Body of pancreas (tissue), 4 donors: Measurements from ENCODE around the gene BTG2. TPM values are rescaled to one million over a fixed set of nuclear protein-coding genes. Genes with fewer than 3 reads are reported as not detected.

Source experiments
- ATAC-seq: fragments of 150-250 bp; one replicate; pipeline ENCODE4 v1.9.1; 2016
- DNase-seq, 4 donors: peaks; one replicate each; pipeline ENCODE4 v3.0.0-alpha.2; 2019
- H3K27ac ChIP-seq, 4 donors: fragments of 200-600 bp; sonication (generic); 1 replicate in 3 of 4; 2 replicates in 1 of 4; pipeline versions ENCODE4 v1.5.1 to v1.6.1; 2016 to 2019; ENCODE audit warnings: mild to moderate bottlenecking in 1 of 4, mixed read lengths in 1 of 4, moderate library complexity in 1 of 4
- H3K27me3 ChIP-seq, 2 donors: fragments of 200-600 bp; sonication (generic); one replicate each; pipeline ENCODE4 v1.6.0; 2016; ENCODE audit warnings: mild to moderate bottlenecking in 1 of 2
- H3K36me3 ChIP-seq, 2 donors: fragments of 200-600 bp; sonication (generic); replicated peaks in 1 of 2; 2 replicates each; pipeline ENCODE4 v1.5.1; 2016; ENCODE audit warnings: low read depth in 2 of 2; ENCODE audit not compliant: insufficient read depth in 1 of 2
- H3K4me1 ChIP-seq: fragments of 200-600 bp; sonication (generic); one replicate; pipeline ENCODE4 v1.6.0; 2016
- H3K4me3 ChIP-seq, 2 donors: fragments of 200-600 bp; sonication (generic); 1 replicate in 1 of 2; 2 replicates in 1 of 2; pipeline ENCODE4 v1.5.1; 2016 to 2019
- H3K9me3 ChIP-seq, 3 donors: fragments of 200-600 bp; sonication (generic); 1 replicate in 2 of 3; 2 replicates in 1 of 3; pipeline ENCODE4 v1.5.1; 2016
- CTCF ChIP-seq, 7 experiments: fragments of 450-650 bp in 4 of 7; fragments of 200-600 bp in 3 of 7; sonication (generic) in 3 of 7; IDR thresholded peaks; one replicate each; pipeline ENCODE4 v1.5.1; 2016 to 2019; ENCODE audit warnings: antibody characterized with exemption in 7 of 7
- POLR2A ChIP-seq, 3 donors: fragments of 450-650 bp; IDR thresholded peaks; one replicate each; pipeline ENCODE4 v1.6.1; 2016; ENCODE audit warnings: antibody characterized with exemption in 3 of 3, mild to moderate bottlenecking in 2 of 3
- WGBS, 2 donors: methylation state at CpG; one replicate each; pipeline ENCODE4 v1.1.5; 2017; 5-methylcytosine and 5-hydroxymethylcytosine counted together
- intact Hi-C: fragments of 100-400 bp; cut with DNase I; formaldehyde crosslinking; loops from one replicate; pipeline ENCODE4 v1.15.1; 2023
- total RNA-seq, 2 donors: library from RNA; depleted of rRNA; stranded (reverse); fragments of >200 nt; gene quantifications; one replicate each; pipeline ENCODE4 v1.1.0, GENCODE V29; 2016

The BTG2 gene
- total RNA-seq, 2 donors from 2014 or later: 122 to 160 TPM

GRCh38 chr1:203270448-203270847 is 34.9 kb upstream of the BTG2 start:
- 63 to 87% methylated on average over 4 of the region's 4 CpGs for WGBS, 2 donors
- Histone ChIP-seq H3K27ac (no peak overlapping the region), H3K27me3 (no peaks in the 10 kb centered on the region), H3K9me3 (no peaks in the 10 kb centered on the region), H3K36me3 (no peaks in the 10 kb centered on the region), H3K4me3 (no peak overlapping the region), H3K4me1 (peaks cover 32% of the 10 kb centered on the region)
- intact Hi-C loops: no loop called here
- ATAC-seq (no peak), DNase-seq (no peak)
- TF ChIP-seq CTCF (IDR thresholded peaks at IDR 0.05): no peak

- DNase-seq (peak; percentile 71 to 88 (median 84)), ATAC-seq (peak; percentile 41)
- no peaks in the 10 kb centered on the region for H3K27me3 ChIP-seq
- 12 to 15% methylated on average over 7 to 8 of the region's 8 CpGs for WGBS, 2 donors
- no peaks in the 10 kb centered on the region for H3K36me3 ChIP-seq
- peaks cover 32% of the 10 kb centered on the region for H3K4me1 ChIP-seq
- intact Hi-C loops: no loop called here
- H3K27ac ChIP-seq: no peak overlapping the region
- H3K9me3 ChIP-seq: no peaks in the 10 kb centered on the region
- H3K4me3 ChIP-seq: no peak overlapping the region
- TF ChIP-seq CTCF (IDR thresholded peaks at IDR 0.05) (no peak), POLR2A (IDR thresholded peaks at IDR 0.05) (no peak)
Observed at GRCh38 chr1:203271018-203271743, 34.1 kb upstream of the BTG2 start.

DNA sequence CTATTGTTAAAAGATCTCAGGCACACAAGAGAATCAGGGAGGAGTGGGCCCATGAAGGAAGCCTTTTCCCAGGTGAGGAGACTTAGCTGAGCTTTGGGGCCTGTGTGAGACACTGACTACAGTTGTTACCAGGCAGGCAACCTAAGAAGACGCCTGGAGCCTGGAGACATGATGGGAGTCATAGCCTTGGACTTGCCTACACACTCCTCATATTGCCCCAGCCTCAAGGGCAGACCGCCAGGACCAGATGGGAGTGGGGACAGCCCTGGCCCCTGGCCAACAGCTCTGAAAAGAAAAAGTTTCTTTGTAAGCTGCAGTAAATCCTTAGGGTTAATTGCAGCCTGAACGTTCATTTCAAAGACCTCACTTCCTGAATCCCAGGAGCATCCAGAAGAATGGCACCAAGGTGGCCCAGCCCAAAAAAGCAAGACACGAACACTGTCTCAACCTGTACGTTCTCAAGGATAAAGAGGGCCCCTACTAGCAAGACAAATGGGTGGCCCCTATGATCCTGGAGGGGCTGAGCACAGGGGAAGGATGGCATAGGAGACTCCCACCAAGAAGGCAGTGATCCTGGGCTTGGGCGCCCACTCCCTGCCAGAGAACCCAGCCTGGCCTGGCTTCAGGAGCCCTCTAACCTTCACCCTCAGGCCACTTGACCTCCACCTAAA is 33.2 kb upstream of the BTG2 start:
- H3K9me3 ChIP-seq: no peaks in the 10 kb centered on the region
- H3K27ac ChIP-seq: no peak overlapping the region
- no peaks in the 10 kb centered on the region for H3K27me3 ChIP-seq
- DNase-seq: peak in 1 of 4 donors; percentile 13
- intact Hi-C loops: no loop called here
- H3K4me3 ChIP-seq: no peak overlapping the region
- no peaks in the 10 kb centered on the region for H3K36me3 ChIP-seq
- TF ChIP-seq CTCF (IDR thresholded peaks at IDR 0.05) (no peak), POLR2A (IDR thresholded peaks at IDR 0.05) (no peak)
- no peak for ATAC-seq
- H3K4me1 ChIP-seq: peaks cover 32% of the 10 kb centered on the region
- 59 to 68% methylated on average over 4 to 6 of the region's 6 CpGs for WGBS, 2 donors

DNA sequence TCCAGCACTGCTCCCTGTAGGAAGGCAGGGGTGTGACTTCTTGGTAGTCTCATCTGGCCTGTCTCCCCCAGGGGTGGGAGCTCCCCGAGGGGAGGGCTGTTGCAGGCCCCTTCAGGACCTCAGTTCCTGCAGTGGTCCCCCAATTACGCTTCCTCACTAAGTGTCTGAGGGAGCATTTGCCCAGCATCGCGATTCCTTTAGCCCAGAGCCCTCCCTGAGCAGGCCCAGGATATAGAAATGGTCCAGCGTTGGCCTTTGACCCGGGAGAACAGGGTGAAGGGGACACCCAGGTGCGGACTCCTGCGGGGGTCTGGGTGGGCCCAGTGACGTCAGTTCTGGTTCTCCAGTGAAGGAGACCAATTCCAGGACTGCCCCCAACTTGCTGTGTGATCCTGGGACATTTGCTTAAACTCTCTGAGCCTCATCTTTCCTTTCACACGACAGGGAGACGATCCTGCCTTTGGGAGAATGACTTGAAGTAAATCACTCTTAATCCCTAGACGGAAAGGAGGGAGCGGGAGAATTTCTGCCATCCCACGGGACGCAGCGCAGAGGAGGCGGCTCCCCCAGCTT is 32.6 kb upstream of the BTG2 start:
- WGBS, 2 donors: 19 to 24% methylated on average over 5 to 17 of the region's 17 CpGs
- peak overlapping the region in 2 of 4 donors; percentile 69 to 78 for H3K27ac ChIP-seq
- H3K4me3 ChIP-seq: no peak overlapping the region
- DNase-seq (peak in 1 of 4 donors; percentile 18), ATAC-seq (no peak)
- H3K27me3 ChIP-seq: no peaks in the 10 kb centered on the region
- H3K9me3 ChIP-seq: no peaks in the 10 kb centered on the region
- intact Hi-C loops: no loop called here
- TF ChIP-seq POLR2A (IDR thresholded peaks at IDR 0.05) (no peak), CTCF (IDR thresholded peaks at IDR 0.05) (no peak)
- peaks cover 33% of the 10 kb centered on the region for H3K4me1 ChIP-seq
- no peaks in the 10 kb centered on the region for H3K36me3 ChIP-seq
